Uterus (tissue), 2 donors: Measurements from ENCODE around the gene CPT1C.

Experiments
- CTCF ChIP-seq, 4 experiments: fragments of 200-600 bp in 2 of 4; fragments of 450-650 bp in 2 of 4; sonication (generic) in 2 of 4; IDR thresholded peaks; one replicate each; pipeline ENCODE4 v1.5.1; 2016 to 2019; ENCODE audit warnings: antibody characterized with exemption in 4 of 4, mild to moderate bottlenecking in 2 of 4, moderate library complexity in 1 of 4
- POLR2A ChIP-seq, 2 donors: fragments of 450-650 bp; IDR thresholded peaks; one replicate each; pipeline ENCODE4 v1.6.1; 2016; ENCODE audit warnings: antibody characterized with exemption in 2 of 2, mild to moderate bottlenecking in 1 of 2, moderate library complexity in 1 of 2

GRCh38 chr19:49718511-49718910 lies 27.6 kb downstream of the CPT1C start:
- no peak for TF ChIP-seq POLR2A (IDR thresholded peaks at IDR 0.05)
- no peak for TF ChIP-seq CTCF (IDR thresholded peaks at IDR 0.05)
